ENCODE measurements around the gene XG.

XG gene

GRCh38 chrX:2820136-2820771 is 68.4 kb downstream of the XG start:
- DNase-seq (ENCODE audit: low spot score): no peak

- no peak for DNase-seq (ENCODE audit: low spot score)
Measured at GRCh38 chrX:2823795-2824386, 72.1 kb downstream of the XG start.

GRCh38 chrX:2824886-2825285 is 73.0 kb downstream of the XG start:
- no peak for DNase-seq (ENCODE audit: low spot score)

- DNase-seq (ENCODE audit: low spot score): no peak
Measured at GRCh38 chrX:2828344-2828958, 76.6 kb downstream of the XG start, which contains the start of gene GYG2. Gene GYG2 (plus strand): TSS chrX:2828930. CDS start chrX:2830189, 1,259 bp downstream.

GRCh38 chrX:2828959-2829411 is 77.1 kb downstream of the XG start:
- DNase-seq (ENCODE audit: low spot score): no peak

- no peak for DNase-seq (ENCODE audit: low spot score)
Measured at GRCh38 chrX:2829469-2830246, 77.8 kb downstream of the XG start.

GRCh38 chrX:2831471-2832228 is 79.8 kb downstream of the XG start:
- no peak for DNase-seq (ENCODE audit: low spot score)

GRCh38 chrX:2837961-2838360 is 86.1 kb downstream of the XG start:
- no peak for DNase-seq (ENCODE audit: low spot score)

GRCh38 chrX:2840961-2841360 is 89.1 kb downstream of the XG start:
- DNase-seq (ENCODE audit: low spot score): no peak

GRCh38 chrX:2841537-2841936 is 89.7 kb downstream of the XG start:
- no peak for DNase-seq (ENCODE audit: low spot score)

GRCh38 chrX:2846992-2847391 is 95.2 kb downstream of the XG start:
- no peak for DNase-seq (ENCODE audit: low spot score)

- DNase-seq (ENCODE audit: low spot score): no peak
Measured at GRCh38 chrX:2848871-2849301, 97.0 kb downstream of the XG start.

- no peak for DNase-seq (ENCODE audit: low spot score)
Measured at GRCh38 chrX:2854918-2855317, 103.1 kb downstream of the XG start.

GRCh38 chrX:2855761-2856160 is 103.9 kb downstream of the XG start:
- no peak for DNase-seq (ENCODE audit: low spot score)

- no peak for DNase-seq (ENCODE audit: low spot score)
Measured at GRCh38 chrX:2857566-2857965, 105.7 kb downstream of the XG start.

GRCh38 chrX:2859197-2859797 is 107.5 kb downstream of the XG start:
- DNase-seq (ENCODE audit: low spot score): no peak

GRCh38 chrX:2862404-2862803 is 110.6 kb downstream of the XG start:
- DNase-seq (ENCODE audit: low spot score): no peak

- DNase-seq (ENCODE audit: low spot score): no peak
Measured at GRCh38 chrX:2863646-2864045, 111.8 kb downstream of the XG start.
